OCI-LY7 (cell line): Measurements from ENCODE around the gene WDR18.

ENCODE experiments used
- CTCF ChIP-seq: fragments of 200-600 bp; sonication (generic); conservative IDR thresholded peaks from 2 replicates; pipeline ENCODE4 v1.5.1; 2014; ENCODE audit warnings: mild to moderate bottlenecking, antibody characterized with exemption, low read length, moderate library complexity, mixed read lengths
- EZH2phosphoT487 ChIP-seq: fragments of 200-600 bp; sonication (generic); IDR thresholded peaks from 2 replicates; pipeline ENCODE4 v1.6.1; 2018; ENCODE audit warnings: low read depth, borderline replicate concordance, mild to moderate bottlenecking, mixed run types, antibody characterized with exemption, low read length, moderate library complexity, mixed read lengths

DNA sequence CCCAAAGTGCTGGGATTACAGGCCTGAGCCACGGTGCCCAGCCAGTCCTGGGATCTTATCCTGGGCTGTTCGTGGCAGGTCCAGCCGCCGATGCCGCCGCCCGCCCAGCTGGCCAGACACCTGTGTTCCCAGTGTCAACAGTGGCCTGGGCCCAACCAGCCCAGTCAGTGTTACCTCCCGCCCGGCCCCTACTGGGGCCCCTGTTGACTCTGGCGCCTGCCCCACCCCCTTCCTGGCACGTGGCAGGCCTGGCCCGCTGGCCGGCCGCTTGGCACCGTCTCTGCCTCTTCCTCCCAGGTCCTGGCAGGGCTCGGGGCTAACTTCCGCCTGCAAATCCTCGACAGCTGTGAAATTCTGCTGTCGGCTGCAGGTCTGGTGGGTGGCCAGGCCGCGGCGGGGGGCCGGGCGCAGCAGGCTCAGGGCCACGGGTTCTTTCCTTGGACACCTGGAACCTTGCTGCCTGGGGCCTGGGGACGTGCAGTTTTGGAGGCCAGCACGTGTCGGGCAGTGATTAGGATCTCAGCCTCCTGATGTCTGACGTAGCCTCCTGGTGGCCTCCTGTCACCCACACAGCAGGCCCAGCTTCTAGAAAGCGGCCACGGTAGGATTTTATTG lies 49.2 kb upstream of the WDR18 start:
- TF ChIP-seq CTCF, result no peak
- no peak for TF ChIP-seq EZH2phosphoT487
